HepG2 (cell line): ENCODE data around the gene SPACA1.

Source experiments
- CAMTA2 ChIP-seq: sonication (generic); formaldehyde crosslinking; IDR thresholded peaks from 2 replicates; pipeline ENCODE4 v1.4.0; 2020; ENCODE audit warnings: mild to moderate bottlenecking, missing genetic modification reagents, borderline replicate concordance
- ONECUT2 ChIP-seq: sonication (generic); formaldehyde crosslinking; IDR thresholded peaks from 2 replicates; pipeline ENCODE4 v1.4.0; 2020; ENCODE audit warnings: missing genetic modification reagents
- PRPF4 ChIP-seq: fragments of 200-400 bp; formaldehyde crosslinking; IDR thresholded peaks from 2 replicates; pipeline ENCODE4 v1.6.1; 2016; ENCODE audit warnings: low read length, low read depth; ENCODE audit not compliant: poor library complexity, severe bottlenecking
- YY1 ChIP-seq: IDR thresholded peaks from 2 replicates; pipeline ENCODE4 v1.6.1; 2011; ENCODE audit warnings: low read length, low read depth, moderate library complexity, mild to moderate bottlenecking; ENCODE audit not compliant: insufficient read depth, insufficient replicate concordance
- ZFX ChIP-seq: sonication (generic); formaldehyde crosslinking; IDR thresholded peaks from 2 replicates; pipeline ENCODE4 v1.4.0; 2020; ENCODE audit warnings: mild to moderate bottlenecking, low read depth, missing genetic modification reagents, moderate library complexity
- TF ChIP-seq, protein P1 (sequence below): fragments of 450-650 bp; IDR thresholded peaks from 2 replicates; pipeline ENCODE4 v1.6.1; 2017
- TF ChIP-seq, protein P2 (sequence below): sonication (generic); formaldehyde crosslinking; IDR thresholded peaks from 2 replicates; pipeline ENCODE4 v1.5.0; 2020; ENCODE audit warnings: mild to moderate bottlenecking, missing genetic modification reagents, moderate library complexity

DNA sequence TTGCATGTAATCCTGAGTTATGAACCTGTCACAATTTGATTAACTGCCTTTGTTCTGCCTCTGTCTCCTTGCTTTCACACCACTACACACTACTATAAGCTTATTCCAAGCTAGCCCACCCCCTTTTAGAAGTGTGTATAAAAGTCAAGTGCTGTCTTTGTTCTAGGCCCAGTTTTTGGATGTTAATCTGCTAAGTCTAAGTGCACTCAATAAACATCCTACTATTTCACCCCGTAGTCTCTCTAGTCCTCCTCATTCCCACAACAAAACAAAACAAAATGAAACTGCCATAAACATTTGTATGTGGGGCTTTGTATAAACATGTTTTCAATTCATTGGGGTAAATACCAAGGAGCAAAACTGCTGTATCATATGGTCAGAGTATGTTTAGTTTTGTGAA lies 16.1 kb upstream of the SPACA1 start:
- TF ChIP-seq ONECUT2 (CRISPR knock-in tag) = no peak
- TF ChIP-seq ZFX = no peak
- no peak for TF ChIP-seq CAMTA2 (CRISPR knock-in tag)
- TF ChIP-seq, protein P1, sequence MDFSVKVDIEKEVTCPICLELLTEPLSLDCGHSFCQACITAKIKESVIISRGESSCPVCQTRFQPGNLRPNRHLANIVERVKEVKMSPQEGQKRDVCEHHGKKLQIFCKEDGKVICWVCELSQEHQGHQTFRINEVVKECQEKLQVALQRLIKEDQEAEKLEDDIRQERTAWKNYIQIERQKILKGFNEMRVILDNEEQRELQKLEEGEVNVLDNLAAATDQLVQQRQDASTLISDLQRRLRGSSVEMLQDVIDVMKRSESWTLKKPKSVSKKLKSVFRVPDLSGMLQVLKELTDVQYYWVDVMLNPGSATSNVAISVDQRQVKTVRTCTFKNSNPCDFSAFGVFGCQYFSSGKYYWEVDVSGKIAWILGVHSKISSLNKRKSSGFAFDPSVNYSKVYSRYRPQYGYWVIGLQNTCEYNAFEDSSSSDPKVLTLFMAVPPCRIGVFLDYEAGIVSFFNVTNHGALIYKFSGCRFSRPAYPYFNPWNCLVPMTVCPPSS = no peak
- no peak for TF ChIP-seq YY1
- TF ChIP-seq, protein P2, sequence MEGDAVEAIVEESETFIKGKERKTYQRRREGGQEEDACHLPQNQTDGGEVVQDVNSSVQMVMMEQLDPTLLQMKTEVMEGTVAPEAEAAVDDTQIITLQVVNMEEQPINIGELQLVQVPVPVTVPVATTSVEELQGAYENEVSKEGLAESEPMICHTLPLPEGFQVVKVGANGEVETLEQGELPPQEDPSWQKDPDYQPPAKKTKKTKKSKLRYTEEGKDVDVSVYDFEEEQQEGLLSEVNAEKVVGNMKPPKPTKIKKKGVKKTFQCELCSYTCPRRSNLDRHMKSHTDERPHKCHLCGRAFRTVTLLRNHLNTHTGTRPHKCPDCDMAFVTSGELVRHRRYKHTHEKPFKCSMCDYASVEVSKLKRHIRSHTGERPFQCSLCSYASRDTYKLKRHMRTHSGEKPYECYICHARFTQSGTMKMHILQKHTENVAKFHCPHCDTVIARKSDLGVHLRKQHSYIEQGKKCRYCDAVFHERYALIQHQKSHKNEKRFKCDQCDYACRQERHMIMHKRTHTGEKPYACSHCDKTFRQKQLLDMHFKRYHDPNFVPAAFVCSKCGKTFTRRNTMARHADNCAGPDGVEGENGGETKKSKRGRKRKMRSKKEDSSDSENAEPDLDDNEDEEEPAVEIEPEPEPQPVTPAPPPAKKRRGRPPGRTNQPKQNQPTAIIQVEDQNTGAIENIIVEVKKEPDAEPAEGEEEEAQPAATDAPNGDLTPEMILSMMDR = no peak
- TF ChIP-seq PRPF4 = no peak
